Ishikawa (cell line): ENCODE data around the gene ZNF813.

Experiments used
- CEBPB ChIP-seq: IDR thresholded peaks from 2 replicates; pipeline ENCODE4 v1.6.1; 2012
- CREB1 ChIP-seq: IDR thresholded peaks from 2 replicates; pipeline ENCODE4 v1.6.1; 2012; ENCODE audit warnings: low read depth
- EP300 ChIP-seq: IDR thresholded peaks from 2 replicates; pipeline ENCODE4 v1.6.1; 2012; ENCODE audit warnings: borderline replicate concordance
- NFIC ChIP-seq: IDR thresholded peaks from 2 replicates; pipeline ENCODE4 v1.6.1; 2012
- RAD21 ChIP-seq: IDR thresholded peaks from 2 replicates; pipeline ENCODE4 v1.6.1; 2012; ENCODE audit warnings: low read depth
- TAF1 ChIP-seq: IDR thresholded peaks from 2 replicates; pipeline ENCODE4 v1.6.1; 2012; ENCODE audit warnings: low read depth, mild to moderate bottlenecking
- TEAD4 ChIP-seq: IDR thresholded peaks from 2 replicates; pipeline ENCODE4 v1.6.1; 2012
- YY1 ChIP-seq: IDR thresholded peaks from 2 replicates; pipeline ENCODE4 v1.6.1; 2012; ENCODE audit warnings: low read depth
- TF ChIP-seq, protein P1 (sequence below): IDR thresholded peaks from 2 replicates; pipeline ENCODE4 v1.6.1; 2012

DNA sequence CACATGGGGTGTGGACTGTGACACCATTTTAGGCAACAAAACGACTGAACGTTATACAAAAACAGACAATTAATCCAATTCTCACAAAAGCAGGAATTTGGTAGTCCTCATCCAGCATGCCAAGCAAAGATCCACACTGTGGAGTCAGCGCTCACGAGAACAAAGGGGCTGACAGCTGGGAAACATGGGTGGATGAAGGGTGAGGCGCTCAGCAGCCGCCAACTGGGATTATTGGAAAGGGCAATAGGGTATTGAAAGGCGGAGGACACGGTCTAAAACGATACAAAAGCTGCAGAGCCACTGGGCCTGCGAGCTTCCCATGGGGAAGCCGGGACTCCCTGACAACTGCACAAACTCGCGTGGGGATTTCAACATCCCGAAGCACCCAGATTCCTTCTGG lies 4.7 kb upstream of the ZNF813 start:
- no peak for TF ChIP-seq TEAD4
- TF ChIP-seq CREB1: no peak
- TF ChIP-seq EP300: no peak
- TF ChIP-seq CEBPB: no peak
- no peak for TF ChIP-seq TAF1
- TF ChIP-seq NFIC: no peak
- TF ChIP-seq, protein P1, sequence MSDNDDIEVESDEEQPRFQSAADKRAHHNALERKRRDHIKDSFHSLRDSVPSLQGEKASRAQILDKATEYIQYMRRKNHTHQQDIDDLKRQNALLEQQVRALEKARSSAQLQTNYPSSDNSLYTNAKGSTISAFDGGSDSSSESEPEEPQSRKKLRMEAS: no peak
- TF ChIP-seq YY1: no peak
- TF ChIP-seq RAD21: no peak
